WTC11 (cell line): ENCODE results near the gene GFOD1.

ENCODE experiments used
- CREB1 ChIP-seq: sonication (generic); formaldehyde crosslinking; IDR thresholded peaks from 2 replicates; pipeline ENCODE4 v1.8.0; 2023; ENCODE audit warnings: mild to moderate bottlenecking, missing genetic modification reagents
- CREM ChIP-seq: sonication (generic); formaldehyde crosslinking; IDR thresholded peaks from 2 replicates; pipeline ENCODE4 v1.8.1; 2022; ENCODE audit warnings: mild to moderate bottlenecking, missing genetic modification reagents, moderate library complexity
- CTCF ChIP-seq: fragments of 200-600 bp; IDR thresholded peaks from 2 replicates; pipeline ENCODE4 v1.8.0; 2022; ENCODE audit warnings: antibody characterized with exemption
- ETV6 ChIP-seq: sonication (generic); formaldehyde crosslinking; IDR thresholded peaks from 2 replicates; pipeline ENCODE4 v1.8.1; 2022; ENCODE audit warnings: mild to moderate bottlenecking, missing genetic modification reagents
- GABPB1 ChIP-seq: sonication (generic); formaldehyde crosslinking; IDR thresholded peaks from 2 replicates; pipeline ENCODE4 v1.8.1; 2023; ENCODE audit warnings: mild to moderate bottlenecking, missing genetic modification reagents
- JUN ChIP-seq: sonication (generic); formaldehyde crosslinking; IDR thresholded peaks from 2 replicates; pipeline ENCODE4 v1.8.0; 2023; ENCODE audit warnings: mild to moderate bottlenecking, missing genetic modification reagents
- NR2C2 ChIP-seq: sonication (generic); formaldehyde crosslinking; IDR thresholded peaks from 2 replicates; pipeline ENCODE4 v1.8.0; 2022; ENCODE audit warnings: mild to moderate bottlenecking, missing genetic modification reagents
- SP1 ChIP-seq: sonication (generic); formaldehyde crosslinking; conservative IDR thresholded peaks from 2 replicates; pipeline ENCODE4 v1.8.1; 2022; ENCODE audit warnings: missing genetic modification reagents
- ZNF416 ChIP-seq: fragments of 250-450 bp; sonication (Bioruptor Pico); IDR thresholded peaks from 2 replicates; pipeline ENCODE4 v1.9.0; 2021; ENCODE audit warnings: mild to moderate bottlenecking, inconsistent platforms
- TF ChIP-seq, protein P1 (sequence below): sonication (generic); formaldehyde crosslinking; IDR thresholded peaks from 2 replicates; pipeline ENCODE4 v1.8.1; 2023; ENCODE audit warnings: mild to moderate bottlenecking, moderate library complexity, missing genetic modification reagents

- TF ChIP-seq JUN (CRISPR knock-in tag) (no peak), GABPB1 (CRISPR knock-in tag) (no peak; the same call in 1 of the 2 replicates), CTCF (no peak), CREB1 (CRISPR knock-in tag) (no peak), CREM (no peak), SP1 (CRISPR knock-in tag) (no peak), NR2C2 (no peak), ETV6 (CRISPR knock-in tag) (no peak), ZNF416 (CRISPR knock-in tag) (no peak)
- TF ChIP-seq, protein P1, sequence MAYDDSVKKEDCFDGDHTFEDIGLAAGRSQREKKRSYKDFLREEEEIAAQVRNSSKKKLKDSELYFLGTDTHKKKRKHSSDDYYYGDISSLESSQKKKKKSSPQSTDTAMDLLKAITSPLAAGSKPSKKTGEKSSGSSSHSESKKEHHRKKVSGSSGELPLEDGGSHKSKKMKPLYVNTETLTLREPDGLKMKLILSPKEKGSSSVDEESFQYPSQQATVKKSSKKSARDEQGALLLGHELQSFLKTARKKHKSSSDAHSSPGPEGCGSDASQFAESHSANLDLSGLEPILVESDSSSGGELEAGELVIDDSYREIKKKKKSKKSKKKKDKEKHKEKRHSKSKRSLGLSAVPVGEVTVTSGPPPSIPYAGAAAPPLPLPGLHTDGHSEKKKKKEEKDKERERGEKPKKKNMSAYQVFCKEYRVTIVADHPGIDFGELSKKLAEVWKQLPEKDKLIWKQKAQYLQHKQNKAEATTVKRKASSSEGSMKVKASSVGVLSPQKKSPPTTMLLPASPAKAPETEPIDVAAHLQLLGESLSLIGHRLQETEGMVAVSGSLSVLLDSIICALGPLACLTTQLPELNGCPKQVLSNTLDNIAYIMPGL (CRISPR knock-in tag): no peak
These were observed 74.5 kb downstream of the GFOD1 start for GRCh38 chr6:13412639-13413465.
